Esophagus (tissue), 2 donors: ENCODE data around the gene KRTAP4-12. TPM values are rescaled to one million over a fixed set of nuclear protein-coding genes. Genes with fewer than 3 reads are reported as not detected.

Source experiments
- polyA plus RNA-seq, 2 donors: library from polyadenylated mRNA; stranded (reverse); fragments of 200-250 nt; gene quantifications; one replicate each; pipeline ENCODE4 v1.2.3, GENCODE V29; 2013
- donor health status: healthy with polysubstance abuse.
- donor health status: Bipolar disorder and iron deficiency.

KRTAP4-12 gene
- polyA plus RNA-seq, 2 donors, result not detected

Other genes with a start within 250 kb of the KRTAP4-12 start
- gene KRT20, start 238.9 kb downstream of the KRTAP4-12 start, polyA plus RNA-seq, result under 1 TPM; 0.07 to 0.28 TPM
- gene KRT23, start 186.5 kb downstream of the KRTAP4-12 start, polyA plus RNA-seq, result 10 to 100 TPM in 1 of 2 donors, 1 to 10 TPM in 1; 5.1 to 23.6 TPM
- gene KRT39, start 157.2 kb downstream of the KRTAP4-12 start, polyA plus RNA-seq, result not detected
- under 1 TPM; 0.18 to 0.20 TPM for gene KRT40, start 139.9 kb downstream of the KRTAP4-12 start, polyA plus RNA-seq
- not detected for gene KRTAP3-3, start 130.0 kb downstream of the KRTAP4-12 start, polyA plus RNA-seq
- 10 to 100 TPM in 1 of 2 donors, 1 to 10 TPM in 1; 1.8 to 43.5 TPM for gene KRTAP3-2, start 124.3 kb downstream of the KRTAP4-12 start, polyA plus RNA-seq
- under 1 TPM in 1 of 2 donors, not detected in 1; 0.39 TPM for gene KRTAP3-1, start 115.1 kb downstream of the KRTAP4-12 start, polyA plus RNA-seq
- gene KRTAP1-5, start 97.0 kb downstream of the KRTAP4-12 start, polyA plus RNA-seq, result under 1 TPM in 1 of 2 donors, not detected in 1; 0.09 TPM
- not detected for gene KRTAP1-4, start 94.0 kb downstream of the KRTAP4-12 start, polyA plus RNA-seq
- gene KRTAP1-3, start 89.3 kb downstream of the KRTAP4-12 start, polyA plus RNA-seq, result not detected
- gene KRTAP1-1, start 82.7 kb downstream of the KRTAP4-12 start, polyA plus RNA-seq, result under 1 TPM; 0.04 to 0.16 TPM
- gene KRTAP2-1, start 76.9 kb downstream of the KRTAP4-12 start, polyA plus RNA-seq, result not detected
- gene KRTAP2-2, start 69.0 kb downstream of the KRTAP4-12 start, polyA plus RNA-seq, result not detected
- under 1 TPM in 1 of 2 donors, not detected in 1; 0.10 TPM for gene KRTAP2-3, start 64.1 kb downstream of the KRTAP4-12 start, polyA plus RNA-seq
- gene KRTAP2-4, start 58.3 kb downstream of the KRTAP4-12 start, polyA plus RNA-seq, result not detected
- not detected for gene KRTAP4-7, start 40.0 kb downstream of the KRTAP4-12 start, polyA plus RNA-seq
- gene KRTAP4-8, start 26.0 kb downstream of the KRTAP4-12 start, polyA plus RNA-seq, result not detected
- gene KRTAP4-16, start 22.0 kb downstream of the KRTAP4-12 start, polyA plus RNA-seq, result not detected
- not detected for gene KRTAP4-9, start 18.8 kb downstream of the KRTAP4-12 start, polyA plus RNA-seq
- gene KRTAP4-11, start 5.8 kb downstream of the KRTAP4-12 start, polyA plus RNA-seq, result not detected
- not detected for gene KRTAP4-6, start 16.4 kb upstream of the KRTAP4-12 start, polyA plus RNA-seq
- gene KRTAP4-5, start 25.6 kb upstream of the KRTAP4-12 start, polyA plus RNA-seq, result not detected
- gene KRTAP4-4, start 36.6 kb upstream of the KRTAP4-12 start, polyA plus RNA-seq, result not detected
- gene KRTAP4-3, start 44.0 kb upstream of the KRTAP4-12 start, polyA plus RNA-seq, result not detected
- not detected for gene KRTAP4-2, start 54.0 kb upstream of the KRTAP4-12 start, polyA plus RNA-seq
- gene KRTAP4-1, start 60.7 kb upstream of the KRTAP4-12 start, polyA plus RNA-seq, result not detected
- not detected for gene KRTAP9-1, start 65.7 kb upstream of the KRTAP4-12 start, polyA plus RNA-seq
- not detected for gene KRTAP9-2, start 102.5 kb upstream of the KRTAP4-12 start, polyA plus RNA-seq
- not detected for gene KRTAP9-3, start 108.3 kb upstream of the KRTAP4-12 start, polyA plus RNA-seq
- not detected for gene KRTAP9-8, start 113.8 kb upstream of the KRTAP4-12 start, polyA plus RNA-seq
- not detected for gene KRTAP9-4, start 125.5 kb upstream of the KRTAP4-12 start, polyA plus RNA-seq
- not detected for gene KRTAP9-9, start 131.2 kb upstream of the KRTAP4-12 start, polyA plus RNA-seq
- not detected for gene KRTAP9-6, start 141.2 kb upstream of the KRTAP4-12 start, polyA plus RNA-seq
- not detected for gene KRTAP9-7, start 151.5 kb upstream of the KRTAP4-12 start, polyA plus RNA-seq
- not detected for gene KRTAP29-1, start 178.7 kb upstream of the KRTAP4-12 start, polyA plus RNA-seq
- gene KRTAP16-1, start 185.1 kb upstream of the KRTAP4-12 start, polyA plus RNA-seq, result not detected
- not detected for gene KRTAP17-1, start 191.5 kb upstream of the KRTAP4-12 start, polyA plus RNA-seq
- gene KRT33A, start 226.6 kb upstream of the KRTAP4-12 start, polyA plus RNA-seq, result 1 to 10 TPM in 1 of 2 donors, under 1 TPM in 1; 0.69 to 1.2 TPM
- under 1 TPM; 0.12 to 0.16 TPM for gene KRT33B, start 245.6 kb upstream of the KRTAP4-12 start, polyA plus RNA-seq